ENCODE measurements around the gene SVEP1.

Gene SVEP1

DNA sequence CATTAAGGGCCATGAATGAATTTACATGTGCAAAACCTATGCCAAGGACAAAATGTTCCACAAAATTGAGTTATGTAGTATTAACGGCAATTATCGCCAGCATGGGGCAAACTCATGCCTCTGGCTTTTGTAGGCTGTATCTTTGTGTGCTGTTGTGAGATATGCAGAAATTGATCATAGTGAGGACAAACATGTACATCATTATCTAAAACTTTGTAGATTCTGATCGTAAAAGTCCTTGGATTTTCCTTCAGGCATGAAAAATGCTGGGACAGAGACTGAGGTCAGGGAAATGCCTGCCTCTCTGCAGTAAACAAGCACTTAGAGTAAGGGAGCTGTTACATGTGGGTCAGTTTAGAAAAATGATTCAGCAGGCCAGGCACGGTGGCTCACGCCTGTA is 236.0 kb downstream of the SVEP1 start:
- TF ChIP-seq ZNF565 (CRISPR knock-in tag; conservative IDR thresholded peaks at IDR 0.05; ENCODE audit: low read depth) (no peak), OSR1 (CRISPR knock-in tag; IDR thresholded peaks at IDR 0.05) (no peak), ARNTL (CRISPR knock-in tag; IDR thresholded peaks at IDR 0.05; ENCODE audit: borderline replicate concordance, low read depth) (no peak), ZFP3 (CRISPR knock-in tag; IDR thresholded peaks at IDR 0.05) (no peak)
- no peak; the same call in 2 of the 3 replicates for ATAC-seq

DNA sequence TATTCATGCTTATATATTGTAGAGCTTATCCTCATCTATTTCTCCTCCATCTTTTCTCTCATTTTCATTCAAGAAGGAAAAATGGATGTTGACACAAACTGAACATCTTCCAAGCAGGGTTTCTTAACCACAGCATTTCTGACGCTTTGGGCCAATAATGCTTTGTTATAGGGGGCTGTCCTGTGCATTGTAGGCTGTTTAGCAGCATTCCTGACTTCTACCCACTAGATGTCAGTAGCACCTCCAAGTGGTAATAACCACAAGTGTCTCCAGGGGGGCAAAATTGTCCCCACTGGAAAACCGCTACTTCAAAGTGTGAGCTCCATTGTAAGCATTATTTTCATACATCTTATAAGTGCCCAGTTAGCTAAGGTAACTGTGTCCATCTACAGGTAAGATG is 239.2 kb downstream of the SVEP1 start:
- TF ChIP-seq, protein P1, sequence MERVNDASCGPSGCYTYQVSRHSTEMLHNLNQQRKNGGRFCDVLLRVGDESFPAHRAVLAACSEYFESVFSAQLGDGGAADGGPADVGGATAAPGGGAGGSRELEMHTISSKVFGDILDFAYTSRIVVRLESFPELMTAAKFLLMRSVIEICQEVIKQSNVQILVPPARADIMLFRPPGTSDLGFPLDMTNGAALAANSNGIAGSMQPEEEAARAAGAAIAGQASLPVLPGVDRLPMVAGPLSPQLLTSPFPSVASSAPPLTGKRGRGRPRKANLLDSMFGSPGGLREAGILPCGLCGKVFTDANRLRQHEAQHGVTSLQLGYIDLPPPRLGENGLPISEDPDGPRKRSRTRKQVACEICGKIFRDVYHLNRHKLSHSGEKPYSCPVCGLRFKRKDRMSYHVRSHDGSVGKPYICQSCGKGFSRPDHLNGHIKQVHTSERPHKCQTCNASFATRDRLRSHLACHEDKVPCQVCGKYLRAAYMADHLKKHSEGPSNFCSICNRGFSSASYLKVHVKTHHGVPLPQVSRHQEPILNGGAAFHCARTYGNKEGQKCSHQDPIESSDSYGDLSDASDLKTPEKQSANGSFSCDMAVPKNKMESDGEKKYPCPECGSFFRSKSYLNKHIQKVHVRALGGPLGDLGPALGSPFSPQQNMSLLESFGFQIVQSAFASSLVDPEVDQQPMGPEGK (CRISPR knock-in tag; IDR thresholded peaks at IDR 0.05; ENCODE audit: borderline replicate concordance): no peak
- TF ChIP-seq POU6F1 (CRISPR knock-in tag; IDR thresholded peaks at IDR 0.05; ENCODE audit: borderline replicate concordance, low read depth) (no peak), TOX (CRISPR knock-in tag; IDR thresholded peaks at IDR 0.05; ENCODE audit: borderline replicate concordance) (no peak), ZNF8 (CRISPR knock-in tag; IDR thresholded peaks at IDR 0.05) (no peak), ZNF565 (CRISPR knock-in tag; conservative IDR thresholded peaks at IDR 0.05; ENCODE audit: low read depth) (no peak), ZC3H10 (CRISPR knock-in tag; IDR thresholded peaks at IDR 0.05) (no peak), ARNTL (CRISPR knock-in tag; IDR thresholded peaks at IDR 0.05; ENCODE audit: borderline replicate concordance, low read depth) (no peak), RARB (CRISPR knock-in tag; IDR thresholded peaks at IDR 0.05) (no peak)
- no peak for ATAC-seq

DNA sequence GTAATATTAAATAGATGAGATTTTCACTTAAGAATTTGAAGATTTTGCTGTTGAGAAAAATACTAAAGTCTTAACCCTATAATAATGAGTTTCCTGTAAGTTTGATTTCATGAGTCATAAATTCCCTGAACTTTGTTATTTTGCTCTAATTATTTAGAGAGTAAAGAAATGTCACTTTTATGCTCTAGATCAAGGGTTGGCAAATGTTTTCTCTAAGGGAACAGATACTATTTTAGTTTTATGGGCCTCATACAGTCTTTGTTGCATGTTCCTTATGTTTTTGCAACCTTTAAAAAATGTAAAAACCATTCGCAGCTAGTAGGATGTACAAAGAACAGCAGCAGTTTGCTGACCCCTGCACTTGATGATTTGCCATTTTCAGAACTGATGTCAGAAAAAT is 241.4 kb downstream of the SVEP1 start:
- ATAC-seq: no peak
- no peak for TF ChIP-seq POU6F1 (CRISPR knock-in tag; IDR thresholded peaks at IDR 0.05; ENCODE audit: borderline replicate concordance, low read depth)
- TF ChIP-seq ESRRG (CRISPR knock-in tag; IDR thresholded peaks at IDR 0.05): no peak

GRCh38 chr9:110337727-110338126 is 241.8 kb downstream of the SVEP1 start, which contains the start of gene TXNDC8:
Gene TXNDC8 (minus strand): TSS chr9:110337863.
- no peak for ATAC-seq

More at GRCh38 chr9:110337727-110338126, 241.8 kb downstream of the SVEP1 start, which contains the start of gene TXNDC8:
- TF ChIP-seq SNAI2 (CRISPR knock-in tag; IDR thresholded peaks at IDR 0.05): no peak
- TF ChIP-seq BACH2 (CRISPR knock-in tag; IDR thresholded peaks at IDR 0.05; ENCODE audit: borderline replicate concordance): no peak
- TF ChIP-seq ZNF70 (CRISPR knock-in tag; IDR thresholded peaks at IDR 0.05): no peak
- TF ChIP-seq ARNTL (CRISPR knock-in tag; IDR thresholded peaks at IDR 0.05; ENCODE audit: borderline replicate concordance, low read depth): no peak
- TF ChIP-seq ZC3H10 (CRISPR knock-in tag; IDR thresholded peaks at IDR 0.05): no peak
- no peak for TF ChIP-seq CREB5 (CRISPR knock-in tag; IDR thresholded peaks at IDR 0.05; ENCODE audit: low read depth)
- TF ChIP-seq ISL1 (CRISPR knock-in tag; IDR thresholded peaks at IDR 0.05): no peak
- TF ChIP-seq ZNF565 (CRISPR knock-in tag; conservative IDR thresholded peaks at IDR 0.05; ENCODE audit: low read depth): no peak
- TF ChIP-seq TSHZ2 (CRISPR knock-in tag; IDR thresholded peaks at IDR 0.05): no peak
- TF ChIP-seq ZFP3 (CRISPR knock-in tag; IDR thresholded peaks at IDR 0.05): no peak
- no peak for TF ChIP-seq TOX (CRISPR knock-in tag; IDR thresholded peaks at IDR 0.05; ENCODE audit: borderline replicate concordance)
- TF ChIP-seq OSR1 (CRISPR knock-in tag; IDR thresholded peaks at IDR 0.05): no peak
- no peak for TF ChIP-seq TCF4 (CRISPR knock-in tag; IDR thresholded peaks at IDR 0.05; ENCODE audit: borderline replicate concordance)
- TF ChIP-seq ESRRG (CRISPR knock-in tag; IDR thresholded peaks at IDR 0.05): no peak
- no peak for TF ChIP-seq CSDC2 (CRISPR knock-in tag; IDR thresholded peaks at IDR 0.05)
- TF ChIP-seq ZFP30 (CRISPR knock-in tag; IDR thresholded peaks at IDR 0.05): no peak
- TF ChIP-seq ZNF8 (CRISPR knock-in tag; IDR thresholded peaks at IDR 0.05): no peak

Measured in SK-N-SH treated with all-trans-retinoic acid at 6 μM for 48 hours (cell line).